HepG2 (cell line): ENCODE results near the gene FOCAD. TPM values are rescaled to one million over a fixed set of nuclear protein-coding genes. Genes with fewer than 3 reads are reported as not detected.

Experiments used
- DR1 ChIP-seq: sonication (generic); formaldehyde crosslinking; IDR thresholded peaks from 2 replicates; pipeline ENCODE4 v1.8.0; 2021; ENCODE audit warnings: mild to moderate bottlenecking, missing genetic modification reagents, inconsistent platforms
- EP300 ChIP-seq, 3 experiments: sonication (generic) in 1 of 3; formaldehyde crosslinking in 1 of 3; IDR thresholded peaks; 2 replicates each; pipeline versions ENCODE4 v1.5.1 to v1.6.1; 2011 to 2020; ENCODE audit warnings: low read depth in 2 of 3, low read length in 2 of 3, borderline replicate concordance in 1 of 3, improper control_type of control experiment in 1 of 3, mild to moderate bottlenecking in 1 of 3, missing genetic modification reagents in 1 of 3, moderate library complexity in 1 of 3
- ERF ChIP-seq: IDR thresholded peaks from 2 replicates; pipeline ENCODE4 v1.6.1; 2018; ENCODE audit warnings: missing biosample characterization, missing genetic modification reagents
- FOXJ3 ChIP-seq: sonication (generic); formaldehyde crosslinking; IDR thresholded peaks from 2 replicates; pipeline ENCODE4 v1.4.0; 2020; ENCODE audit warnings: missing genetic modification reagents, mild to moderate bottlenecking, borderline replicate concordance
- GZF1 ChIP-seq: sonication (generic); formaldehyde crosslinking; IDR thresholded peaks from 2 replicates; pipeline ENCODE4 v1.5.1; 2020; ENCODE audit warnings: mild to moderate bottlenecking, missing genetic modification reagents
- HDAC2 ChIP-seq: sonication (generic); formaldehyde crosslinking; IDR thresholded peaks from 2 replicates; pipeline ENCODE4 v1.4.0; 2020; ENCODE audit warnings: missing genetic modification reagents
- MIXL1 ChIP-seq: IDR thresholded peaks from 2 replicates; pipeline ENCODE4 v1.6.1; 2016
- MLX ChIP-seq: IDR thresholded peaks from 2 replicates; pipeline ENCODE4 v1.6.1; 2016
- NRL ChIP-seq: sonication (generic); formaldehyde crosslinking; IDR thresholded peaks from 2 replicates; pipeline ENCODE4 v1.5.0; 2020; ENCODE audit warnings: missing genetic modification reagents, mild to moderate bottlenecking, moderate library complexity, borderline replicate concordance
- PCBP1 ChIP-seq: fragments of 200-400 bp; formaldehyde crosslinking; IDR thresholded peaks from 2 replicates; pipeline ENCODE4 v1.6.1; 2017; ENCODE audit warnings: mild to moderate bottlenecking, low read depth, low read length, borderline replicate concordance
- PCBP2 ChIP-seq: fragments of 200-400 bp; formaldehyde crosslinking; optimal IDR thresholded peaks from 2 replicates; pipeline ENCODE3; 2018; ENCODE audit warnings: low read length, low read depth; ENCODE audit not compliant: poor library complexity, severe bottlenecking
- RAD21 ChIP-seq: fragments of 450-650 bp; formaldehyde crosslinking; IDR thresholded peaks from 2 replicates; pipeline ENCODE4 v1.5.0; 2020; ENCODE audit warnings: mild to moderate bottlenecking
- RARG ChIP-seq: sonication (generic); formaldehyde crosslinking; IDR thresholded peaks from 2 replicates; pipeline ENCODE4 v1.4.0; 2020; ENCODE audit warnings: low read depth, mild to moderate bottlenecking, missing genetic modification reagents
- SIX4 ChIP-seq: sonication (generic); formaldehyde crosslinking; IDR thresholded peaks from 2 replicates; pipeline ENCODE4 v1.4.0; 2020; ENCODE audit warnings: missing genetic modification reagents
- ZBTB44 ChIP-seq: sonication (generic); formaldehyde crosslinking; IDR thresholded peaks from 2 replicates; pipeline ENCODE4 v1.4.0; 2020; ENCODE audit warnings: missing genetic modification reagents
- ZIK1 ChIP-seq: sonication (generic); formaldehyde crosslinking; IDR thresholded peaks from 2 replicates; pipeline ENCODE4 v1.5.0; 2020; ENCODE audit warnings: mild to moderate bottlenecking, low read depth, missing genetic modification reagents, borderline replicate concordance
- ZNF704 ChIP-seq: sonication (generic); formaldehyde crosslinking; IDR thresholded peaks from 2 replicates; pipeline ENCODE4 v1.8.1; 2023; ENCODE audit warnings: mild to moderate bottlenecking, inconsistent platforms, moderate library complexity, missing genetic modification reagents, borderline replicate concordance
- ZNF816 ChIP-seq: sonication (generic); formaldehyde crosslinking; IDR thresholded peaks from 2 replicates; pipeline ENCODE4 v1.8.0; 2022; ENCODE audit warnings: missing genetic modification reagents, mild to moderate bottlenecking, borderline replicate concordance
- polyA plus RNA-seq, 8 experiments: library from polyadenylated mRNA; depleted of rRNA in 3 of 8; stranded (reverse) in 7 of 8; unstranded in 1 of 8; fragments of >200 nt; fragmentation: Illumina TruSeq in 4 of 8; extraction: Trizol in 4 of 8; gene quantifications; 2 replicates each; pipeline versions ENCODE4 v1.2.1 to v1.2.3, GENCODE V29; 2011 to 2016; ENCODE audit warnings: low read depth in 4 of 8, missing spikeins in 1 of 8, mixed read lengths in 1 of 8; ENCODE audit not compliant: insufficient read depth in 1 of 8
- total RNA-seq, 5 experiments: library from RNA; depleted of rRNA; stranded (reverse); fragments of >200 nt; fragmentation: Illumina TruSeq; extraction: Trizol; gene quantifications; 2 replicates each; pipeline ENCODE4 v1.2.3, GENCODE V29; 2016; ENCODE audit warnings: low read depth in 1 of 5
- TF ChIP-seq, protein P1 (sequence below): sonication (generic); formaldehyde crosslinking; conservative IDR thresholded peaks from 2 replicates; pipeline ENCODE4 v1.8.0; 2022; ENCODE audit warnings: mild to moderate bottlenecking, moderate library complexity, missing genetic modification reagents
- TF ChIP-seq, protein P2 (sequence below): sonication (generic); formaldehyde crosslinking; IDR thresholded peaks from 2 replicates; pipeline ENCODE4 v1.4.0; 2020; ENCODE audit warnings: mild to moderate bottlenecking, missing genetic modification reagents

Gene FOCAD
- total and polyA plus RNA-seq, 2 of the 13 experiments (the other 11 are each of a cell fraction or from before 2014, with no cell fraction given): 18.0 to 31.1 TPM

GRCh38 chr9:20684035-20684874 is at the start of gene FOCAD (continued):
- TF ChIP-seq MLX (CRISPR knock-in tag): no peak
- TF ChIP-seq RARG (CRISPR knock-in tag): no peak
- peak; percentile 64 for TF ChIP-seq ERF
- TF ChIP-seq HDAC2 (CRISPR knock-in tag): no peak
- TF ChIP-seq, protein P1, sequence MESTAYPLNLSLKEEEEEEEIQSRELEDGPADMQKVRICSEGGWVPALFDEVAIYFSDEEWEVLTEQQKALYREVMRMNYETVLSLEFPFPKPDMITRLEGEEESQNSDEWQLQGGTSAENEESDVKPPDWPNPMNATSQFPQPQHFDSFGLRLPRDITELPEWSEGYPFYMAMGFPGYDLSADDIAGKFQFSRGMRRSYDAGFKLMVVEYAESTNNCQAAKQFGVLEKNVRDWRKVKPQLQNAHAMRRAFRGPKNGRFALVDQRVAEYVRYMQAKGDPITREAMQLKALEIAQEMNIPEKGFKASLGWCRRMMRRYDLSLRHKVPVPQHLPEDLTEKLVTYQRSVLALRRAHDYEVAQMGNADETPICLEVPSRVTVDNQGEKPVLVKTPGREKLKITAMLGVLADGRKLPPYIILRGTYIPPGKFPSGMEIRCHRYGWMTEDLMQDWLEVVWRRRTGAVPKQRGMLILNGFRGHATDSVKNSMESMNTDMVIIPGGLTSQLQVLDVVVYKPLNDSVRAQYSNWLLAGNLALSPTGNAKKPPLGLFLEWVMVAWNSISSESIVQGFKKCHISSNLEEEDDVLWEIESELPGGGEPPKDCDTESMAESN (CRISPR knock-in tag): peak; percentile 90
- no peak for TF ChIP-seq PCBP2
- TF ChIP-seq RAD21 (CRISPR knock-in tag): peak; percentile 50; the same call in 1 of the 2 replicates
- TF ChIP-seq ZNF704 (CRISPR knock-in tag): peak; percentile 49
- TF ChIP-seq NRL: no peak
- TF ChIP-seq FOXJ3: no peak; the same call in 1 of the 2 replicates
- TF ChIP-seq, protein P2, sequence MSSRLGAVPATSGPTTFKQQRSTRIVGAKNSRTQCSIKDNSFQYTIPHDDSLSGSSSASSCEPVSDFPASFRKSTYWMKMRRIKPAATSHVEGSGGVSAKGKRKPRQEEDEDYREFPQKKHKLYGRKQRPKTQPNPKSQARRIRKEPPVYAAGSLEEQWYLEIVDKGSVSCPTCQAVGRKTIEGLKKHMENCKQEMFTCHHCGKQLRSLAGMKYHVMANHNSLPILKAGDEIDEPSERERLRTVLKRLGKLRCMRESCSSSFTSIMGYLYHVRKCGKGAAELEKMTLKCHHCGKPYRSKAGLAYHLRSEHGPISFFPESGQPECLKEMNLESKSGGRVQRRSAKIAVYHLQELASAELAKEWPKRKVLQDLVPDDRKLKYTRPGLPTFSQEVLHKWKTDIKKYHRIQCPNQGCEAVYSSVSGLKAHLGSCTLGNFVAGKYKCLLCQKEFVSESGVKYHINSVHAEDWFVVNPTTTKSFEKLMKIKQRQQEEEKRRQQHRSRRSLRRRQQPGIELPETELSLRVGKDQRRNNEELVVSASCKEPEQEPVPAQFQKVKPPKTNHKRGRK (CRISPR knock-in tag): no peak
- peak; percentile 85; the same call in 1 of the 2 replicates for TF ChIP-seq DR1
- peak; percentile 92; the same call in 1 of the 2 replicates for TF ChIP-seq ZIK1 (CRISPR knock-in tag)
- peak; percentile 40; the same call in 1 of the 2 replicates for TF ChIP-seq ZNF816
- TF ChIP-seq SIX4 (CRISPR knock-in tag): no peak
- TF ChIP-seq ZBTB44 (CRISPR knock-in tag): no peak
- 0 out of 4 replicates have a peak, but pooled peaks of 1 of the 2 experiments have one; percentile 46 for TF ChIP-seq EP300 (IDR thresholded peaks at IDR 0.05; ENCODE audit: low read depth in 2 of 2, low read length in 2 of 2)
- no peak for TF ChIP-seq EP300 (CRISPR knock-in tag; IDR thresholded peaks at IDR 0.05; ENCODE audit: borderline replicate concordance)
- no peak for TF ChIP-seq GZF1 (CRISPR knock-in tag)
- TF ChIP-seq MIXL1: peak; percentile 11; the same call in 1 of the 2 replicates
- no peak for TF ChIP-seq PCBP1
